Right lobe of liver (tissue), 6 donors: ENCODE data around the gene ZFAND3. TPM values are rescaled to one million over a fixed set of nuclear protein-coding genes. Genes with fewer than 3 reads are reported as not detected.
"Not testable (repeated sequence)": the region's sequence is repeated elsewhere in the genome, so short reads cannot be mapped to it uniquely, and the experiment has no call there.

ENCODE experiments used
- ATAC-seq, 4 donors: fragments of 200-7000 bp; cut with Tn5 transposase; one replicate each; pipeline ENCODE4 v1.9.1; 2020; ENCODE audit warnings: mild to moderate bottlenecking in 4 of 4, moderate library complexity in 4 of 4
- DNase-seq, 3 donors: peaks; one replicate each; pipeline ENCODE4 v3.0.0-alpha.2; 2020
- H3K27ac ChIP-seq, 3 donors: fragments of 200-600 bp; one replicate each; pipeline ENCODE4 v1.8.0; 2022
- H3K27me3 ChIP-seq, 2 donors: fragments of 200-600 bp; one replicate each; pipeline ENCODE4 v1.8.0; 2022
- H3K36me3 ChIP-seq, 4 donors: fragments of 200-600 bp; sonication (generic) in 1 of 4; one replicate each; pipeline versions ENCODE4 v1.5.1 to v1.8.0; 2017 to 2022; ENCODE audit warnings: control low read depth in 1 of 4
- H3K4me1 ChIP-seq, 4 donors: fragments of 200-600 bp; sonication (generic) in 1 of 4; one replicate each; pipeline versions ENCODE4 v1.5.1 to v1.8.0; 2017 to 2022; ENCODE audit warnings: control low read depth in 1 of 4
- H3K4me3 ChIP-seq, 3 donors: fragments of 200-600 bp; one replicate each; pipeline ENCODE4 v1.8.0; 2022
- H3K9me3 ChIP-seq, 4 donors: fragments of 200-600 bp; sonication (generic) in 1 of 4; one replicate each; pipeline versions ENCODE4 v1.5.1 to v1.8.0; 2017 to 2022; ENCODE audit warnings: control low read depth in 1 of 4
- CTCF ChIP-seq, 4 donors: fragments of 200-600 bp in 3 of 4; fragments of 450-650 bp in 1 of 4; IDR thresholded peaks; one replicate each; pipeline versions ENCODE4 v1.5.1 to v1.8.0; 2016 to 2022; ENCODE audit warnings: antibody characterized with exemption in 4 of 4, mild to moderate bottlenecking in 2 of 4
- POLR2A ChIP-seq: fragments of 450-650 bp; IDR thresholded peaks from one replicate; pipeline ENCODE4 v1.6.1; 2017; ENCODE audit warnings: antibody characterized with exemption, mild to moderate bottlenecking
- WGBS: methylation state at CpG from one replicate; pipeline ENCODE4 v1.1.6; 2018; ENCODE audit warnings: low coverage, low lambda C conversion rate; ENCODE audit not compliant: insufficient coverage; ENCODE audit errors: missing lambda C conversion rate; 5-methylcytosine and 5-hydroxymethylcytosine counted together
- intact Hi-C, 2 donors: fragments of 100-400 bp; cut with DNase I; formaldehyde crosslinking; loops; one replicate each; pipeline versions ENCODE4 v1.11.2 to v1.14.1; 2022
- total RNA-seq, 6 experiments: library from RNA; depleted of rRNA in 2 of 6; stranded (reverse); fragments of >200 nt in 2 of 6; fragmentation: NEBNext Ultra II Directional in 3 of 6; extraction: Animal tissue kit (Norgen Biotek cat#: 25700) in 3 of 6; gene quantifications; one replicate each; pipeline versions ENCODE4 v1.1.0 to v1.2.4, GENCODE V29; 2016 to 2023
- donor health status: DM: no; HTN: yes; CAD: no.
- donor health status: DM: no; HTN: no; CAD: no.
- donor health status: DM: no; HTN: no; CAD: no.
- donor health status: DM: no; HTN: yes; CAD: no.
- donor health status: DM: no; HTN: yes; CAD: no.

Gene ZFAND3
- total RNA-seq, 6 experiments from 2014 or later, result 43.1 to 66.5 (median 53.2) TPM

DNA sequence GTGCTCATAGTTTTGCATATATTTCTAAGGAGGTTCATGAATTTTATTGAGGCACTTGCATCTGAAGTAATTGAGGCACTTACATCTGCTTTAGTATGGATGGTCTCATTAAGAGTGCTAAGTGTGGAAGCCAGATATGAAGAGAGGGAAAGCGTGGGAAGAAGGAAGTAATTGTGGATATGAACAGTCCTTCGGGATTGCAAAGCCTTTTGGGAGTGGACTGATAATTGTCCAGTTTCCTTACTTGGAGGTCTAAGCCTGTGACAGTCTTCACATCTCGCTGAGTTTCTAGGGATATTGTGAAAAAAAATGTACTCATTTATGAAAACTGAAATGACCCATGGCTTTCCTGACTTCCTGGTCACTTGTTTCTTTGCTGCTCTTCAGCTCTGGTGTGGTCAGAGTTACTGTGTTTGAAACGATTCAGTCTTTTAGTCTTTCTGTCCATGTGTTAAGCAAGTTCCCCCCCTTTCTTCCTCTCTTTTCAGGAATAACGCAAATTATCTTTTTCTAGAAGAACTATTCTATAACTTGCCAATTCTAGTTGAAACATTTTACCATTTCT, 137.3 kb downstream of the ZFAND3 start:
- intact Hi-C loops, result no loop called here
- TF ChIP-seq POLR2A (no peak), CTCF (IDR thresholded peaks at IDR 0.05) (no peak)
- 52% methylated on average over 5 of the region's 5 CpGs for WGBS
- ATAC-seq (peak in 1 of 4 donors; percentile 16), DNase-seq (no peak)
- H3K4me3 ChIP-seq, result no peak overlapping the region
- H3K27ac ChIP-seq, result no peak overlapping the region
- no peaks in the 10 kb centered on the region for H3K9me3 ChIP-seq
- H3K27me3 ChIP-seq, result no peaks in the 10 kb centered on the region
- no peaks in the 10 kb centered on the region for H3K36me3 ChIP-seq
- H3K4me1 ChIP-seq, result peaks cover 0 to 24% (median 3%) of the 10 kb centered on the region in 4 donors

DNA sequence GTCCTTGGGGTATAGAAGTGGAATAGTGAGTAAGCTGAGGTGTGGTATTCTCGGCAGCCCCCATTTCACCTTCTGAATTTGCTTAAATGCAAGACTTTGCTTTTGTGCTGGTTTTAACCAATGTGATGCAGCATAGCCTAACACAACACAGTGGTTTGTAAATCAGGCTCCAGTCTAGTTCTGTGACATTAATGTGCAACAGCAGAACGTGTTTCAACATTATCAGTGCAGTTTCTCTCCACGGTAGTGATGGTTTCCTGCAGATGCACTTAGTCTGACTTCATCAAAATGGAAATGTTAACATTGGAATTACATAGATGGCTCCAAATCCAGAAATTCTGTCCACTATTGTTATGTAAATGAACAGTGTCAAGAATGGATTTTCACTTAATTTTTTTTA, 139.5 kb downstream of the ZFAND3 start:
- H3K4me3 ChIP-seq, result no peak overlapping the region
- H3K27ac ChIP-seq, result no peak overlapping the region
- no peaks in the 10 kb centered on the region for H3K27me3 ChIP-seq
- no peaks in the 10 kb centered on the region for H3K9me3 ChIP-seq
- H3K4me1 ChIP-seq, result peaks cover 0 to 30% (median 3%) of the 10 kb centered on the region in 4 donors
- no peak for TF ChIP-seq POLR2A
- no peak for TF ChIP-seq CTCF (IDR thresholded peaks at IDR 0.05)
- no peak for DNase-seq
- 74% methylated on average over 3 of the region's 3 CpGs for WGBS
- no peak for ATAC-seq
- H3K36me3 ChIP-seq, result peaks cover 0 to 3% (median 0%) of the 10 kb centered on the region in 4 donors
- intact Hi-C loops, result no loop called here

GRCh38 chr6:37960139-37960935, 140.8 kb downstream of the ZFAND3 start:
- DNase-seq (no peak), ATAC-seq (no peak)
- intact Hi-C loops, result no loop called here
- Histone ChIP-seq H3K4me3 (no peak overlapping the region), H3K27ac (no peak overlapping the region), H3K36me3 (peaks cover 0 to 3% (median 0%) of the 10 kb centered on the region in 4 donors), H3K4me1 (peaks cover 0 to 28% (median 3%) of the 10 kb centered on the region in 4 donors), H3K27me3 (no peaks in the 10 kb centered on the region), H3K9me3 (no peaks in the 10 kb centered on the region)
- WGBS, result 92% methylated on average over 4 of the region's 4 CpGs
- TF ChIP-seq POLR2A, result no peak
- TF ChIP-seq CTCF (IDR thresholded peaks at IDR 0.05), result no peak

DNA sequence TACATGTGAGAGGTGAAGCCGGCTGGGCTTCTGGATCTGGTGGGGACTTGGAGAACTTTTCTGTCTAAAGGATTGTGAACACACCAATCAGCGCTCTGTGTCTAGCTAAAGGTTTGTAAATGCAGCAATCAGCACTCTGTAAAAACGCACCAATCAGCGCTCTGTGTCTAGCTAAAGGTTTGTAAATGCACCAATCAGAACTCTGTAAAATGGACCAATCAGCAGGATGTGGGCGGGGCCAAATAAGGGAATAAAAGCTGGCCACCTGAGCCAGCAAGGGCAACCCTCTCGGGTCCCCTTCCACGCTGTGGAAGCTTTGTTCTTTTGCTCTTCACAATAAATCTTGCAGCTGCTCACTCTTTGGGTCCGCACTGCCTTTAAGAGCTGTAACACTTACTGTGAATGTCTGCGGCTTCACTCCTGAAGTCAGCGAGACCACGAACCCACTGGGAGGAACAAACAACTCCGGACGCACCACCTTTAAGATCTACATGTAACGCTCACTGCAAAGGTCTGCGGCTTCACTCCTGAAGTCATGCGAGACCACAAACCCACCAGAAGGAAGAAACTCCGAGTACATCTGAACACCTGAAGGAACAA, 143.1 kb downstream of the ZFAND3 start:
- H3K27me3 ChIP-seq, H3K36me3 ChIP-seq, H3K27ac ChIP-seq, DNase-seq, intact Hi-C loops, H3K4me3 ChIP-seq, ATAC-seq, H3K9me3 ChIP-seq: not testable (repeated sequence)
- peaks cover 0 to 16% (median under 1%) of the 10 kb centered on the region in 4 donors for H3K4me1 ChIP-seq
- 86% methylated on average over 12 of the region's 17 CpGs for WGBS
